CD14-positive monocyte (primary cell): ENCODE measurements around the gene ADPRM. TPM values are rescaled to one million over a fixed set of nuclear protein-coding genes. Genes with fewer than 3 reads are reported as not detected.

Experiments used
- DNase-seq, 3 donors: peaks; one replicate each; pipeline ENCODE4 v3.0.0-alpha.2; 2011 to 2022
- H2AFZ ChIP-seq: 2 replicates; pipeline ENCODE4 v1.6.0; 2012; ENCODE audit warnings: mild to moderate bottlenecking, low read depth, low read length, inconsistent platforms; ENCODE audit not compliant: insufficient read depth, poor library complexity, severe bottlenecking
- H3K27ac ChIP-seq, 2 donors: 1 replicate in 1 of 2; 2 replicates in 1 of 2; pipeline ENCODE4 v1.5.1; 2012 to 2013; ENCODE audit warnings: low read length in 2 of 2, control low read depth in 1 of 2, inconsistent platforms in 1 of 2, low read depth in 1 of 2, mild to moderate bottlenecking in 1 of 2
- H3K27me3 ChIP-seq, 2 donors: one replicate each; pipeline versions ENCODE4 v1.6.0 to v1.6.1; 2011 to 2013; ENCODE audit warnings: low read length in 2 of 2; ENCODE audit not compliant: control insufficient read depth in 2 of 2, insufficient read depth in 2 of 2
- H3K36me3 ChIP-seq, 2 donors: replicated peaks in 1 of 2; 1 replicate in 1 of 2; 2 replicates in 1 of 2; pipeline versions ENCODE4 v1.5.1 to v1.6.1; 2012 to 2013; ENCODE audit warnings: low read length in 2 of 2, control low read depth in 1 of 2, inconsistent platforms in 1 of 2, mild to moderate bottlenecking in 1 of 2; ENCODE audit not compliant: insufficient read depth in 2 of 2, control insufficient read depth in 1 of 2
- H3K4me1 ChIP-seq, 2 donors: 1 replicate in 1 of 2; 2 replicates in 1 of 2; pipeline versions ENCODE4 v1.5.1 to v1.6.1; 2012 to 2013; ENCODE audit warnings: low read length in 2 of 2, control low read depth in 1 of 2, inconsistent platforms in 1 of 2, mild to moderate bottlenecking in 1 of 2, moderate library complexity in 1 of 2; ENCODE audit not compliant: insufficient read depth in 2 of 2, control insufficient read depth in 1 of 2
- H3K4me2 ChIP-seq: replicated peaks from 2 replicates; pipeline ENCODE3; 2012; ENCODE audit warnings: low read length, moderate library complexity, mild to moderate bottlenecking; ENCODE audit not compliant: poor library complexity, severe bottlenecking; ENCODE audit errors: extremely low read depth
- H3K4me3 ChIP-seq, 3 experiments: fragments of 200-600 bp in 1 of 3; sonication (generic) in 1 of 3; replicated peaks in 1 of 3; 1 replicate in 2 of 3; 2 replicates in 1 of 3; pipeline ENCODE4 v1.5.1; 2011 to 2013; ENCODE audit warnings: low read length in 3 of 3, mild to moderate bottlenecking in 3 of 3, control low read depth in 2 of 3, low read depth in 2 of 3, inconsistent platforms in 1 of 3, moderate library complexity in 1 of 3
- H3K79me2 ChIP-seq: 2 replicates; pipeline ENCODE4 v1.6.0; 2012; ENCODE audit warnings: mild to moderate bottlenecking, control low read depth, inconsistent platforms, low read length, moderate library complexity; ENCODE audit not compliant: insufficient read depth
- H3K9ac ChIP-seq: 2 replicates; pipeline ENCODE4 v1.6.0; 2017; ENCODE audit warnings: low read length, mild to moderate bottlenecking; ENCODE audit not compliant: insufficient read depth, poor library complexity, severe bottlenecking
- H3K9me3 ChIP-seq, 2 donors: replicated peaks in 1 of 2; 1 replicate in 1 of 2; 2 replicates in 1 of 2; pipeline versions ENCODE4 v1.5.1 to v1.6.1; 2012 to 2013; ENCODE audit warnings: low read length in 2 of 2, control low read depth in 1 of 2; ENCODE audit not compliant: control insufficient read depth in 1 of 2, insufficient read depth in 1 of 2
- H4K20me1 ChIP-seq: 2 replicates; pipeline ENCODE4 v1.6.0; 2012; ENCODE audit warnings: mild to moderate bottlenecking, low read length, control low read depth, moderate library complexity; ENCODE audit not compliant: insufficient read depth
- H3K27ac Mint-ChIP-seq, 7 donors: one replicate each; pipeline ENCODE4 v1.8.0; 2020; ENCODE audit warnings: mild to moderate bottlenecking in 7 of 7, mixed read lengths in 7 of 7, moderate library complexity in 6 of 7, inconsistent platforms in 2 of 7
- H3K27me3 Mint-ChIP-seq, 3 donors: one replicate each; pipeline ENCODE4 v1.8.0; 2021 to 2022; ENCODE audit warnings: low read depth in 3 of 3, mild to moderate bottlenecking in 3 of 3, mixed read lengths in 3 of 3, moderate library complexity in 3 of 3, inconsistent platforms in 1 of 3
- H3K36me3 Mint-ChIP-seq, 2 donors: one replicate each; pipeline ENCODE4 v1.8.0; 2020; ENCODE audit warnings: mixed read lengths in 2 of 2, inconsistent platforms in 1 of 2, mild to moderate bottlenecking in 1 of 2
- H3K4me1 Mint-ChIP-seq: one replicate; pipeline ENCODE4 v1.8.0; 2020; ENCODE audit warnings: mild to moderate bottlenecking, mixed read lengths
- H3K4me3 Mint-ChIP-seq, 2 donors: one replicate each; pipeline ENCODE4 v1.8.0; 2020; ENCODE audit warnings: mild to moderate bottlenecking in 2 of 2, mixed read lengths in 2 of 2, moderate library complexity in 1 of 2
- H3K9me3 Mint-ChIP-seq, 7 donors: one replicate each; pipeline ENCODE4 v1.8.0; 2020 to 2022; ENCODE audit warnings: mixed read lengths in 7 of 7, mild to moderate bottlenecking in 6 of 7, moderate library complexity in 6 of 7, inconsistent platforms in 2 of 7
- WGBS: methylation state at CpG from one replicate; pipeline ENCODE4 v1.1.5; 2013; ENCODE audit warnings: missing lambda C conversion rate; ENCODE audit not compliant: insufficient coverage; 5-methylcytosine and 5-hydroxymethylcytosine counted together
- intact Hi-C, 2 donors: fragments of 100-400 bp; cut with micrococcal nuclease; formaldehyde crosslinking; loops; one replicate each; pipeline versions ENCODE4 v1.15.0 to v1.15.1; 2023
- polyA plus RNA-seq, 3 donors: library from polyadenylated mRNA; depleted of rRNA in 1 of 3; unstranded in 2 of 3; stranded (reverse) in 1 of 3; fragments of 300-500 nt in 2 of 3; fragments of >200 nt in 1 of 3; fragmentation: Illumina TruSeq in 2 of 3; gene quantifications; 1 replicate in 2 of 3; 2 replicates in 1 of 3; pipeline ENCODE4 v1.2.3, GENCODE V29; 2012 to 2021
- TF ChIP-seq, protein P1 (sequence below): fragments of 200-600 bp; IDR thresholded peaks from one replicate; pipeline ENCODE4 v1.8.0; 2022; ENCODE audit warnings: antibody characterized with exemption, mild to moderate bottlenecking

The ADPRM gene
- polyA plus RNA-seq, 3 donors, result 6.0 to 9.3 (median 7.5) TPM

DNA sequence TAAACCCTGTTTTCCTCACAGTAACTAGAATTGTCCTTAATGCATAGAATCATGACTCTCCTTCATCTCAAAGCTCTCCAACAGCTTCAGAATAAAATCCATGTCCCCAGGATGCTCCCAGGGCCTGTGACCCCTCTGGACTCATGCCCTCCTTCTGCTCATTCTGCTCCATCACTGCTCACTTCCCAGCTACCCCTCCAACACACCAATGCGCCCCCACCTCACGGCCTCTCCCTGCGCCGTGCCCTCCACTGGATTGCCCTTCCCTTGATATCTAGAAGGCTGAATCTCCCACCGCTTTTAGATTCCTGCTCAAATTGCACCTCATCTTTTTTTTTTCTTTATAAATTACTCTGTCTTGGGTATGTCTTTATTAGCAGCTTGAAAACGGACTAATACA is 45.0 kb downstream of the ADPRM start:
- Histone ChIP-seq H3K27ac (no peak overlapping the region), H3K4me2 (no peak overlapping the region), H3K4me3 (no peak overlapping the region), H2AFZ (no peak overlapping the region), H4K20me1 (no peaks in the 10 kb centered on the region), H3K9ac (no peak overlapping the region), H3K79me2 (no peaks in the 10 kb centered on the region), H3K4me1 (no peaks in the 10 kb centered on the region), H3K36me3 (no peaks in the 10 kb centered on the region), H3K9me3 (no peaks in the 10 kb centered on the region), H3K27me3 (no peaks in the 10 kb centered on the region)
- Mint-ChIP-seq H3K4me1 (no peaks in the 10 kb centered on the region), H3K4me3 (no peak overlapping the region), H3K27me3 (peaks cover 0 to 1% (median 1%) of the 10 kb centered on the region in 3 donors), H3K27ac (no peak overlapping the region), H3K36me3 (no peaks in the 10 kb centered on the region), H3K9me3 (peaks cover 0 to 1% (median 0%) of the 10 kb centered on the region in 7 donors)
- TF ChIP-seq, protein P1, sequence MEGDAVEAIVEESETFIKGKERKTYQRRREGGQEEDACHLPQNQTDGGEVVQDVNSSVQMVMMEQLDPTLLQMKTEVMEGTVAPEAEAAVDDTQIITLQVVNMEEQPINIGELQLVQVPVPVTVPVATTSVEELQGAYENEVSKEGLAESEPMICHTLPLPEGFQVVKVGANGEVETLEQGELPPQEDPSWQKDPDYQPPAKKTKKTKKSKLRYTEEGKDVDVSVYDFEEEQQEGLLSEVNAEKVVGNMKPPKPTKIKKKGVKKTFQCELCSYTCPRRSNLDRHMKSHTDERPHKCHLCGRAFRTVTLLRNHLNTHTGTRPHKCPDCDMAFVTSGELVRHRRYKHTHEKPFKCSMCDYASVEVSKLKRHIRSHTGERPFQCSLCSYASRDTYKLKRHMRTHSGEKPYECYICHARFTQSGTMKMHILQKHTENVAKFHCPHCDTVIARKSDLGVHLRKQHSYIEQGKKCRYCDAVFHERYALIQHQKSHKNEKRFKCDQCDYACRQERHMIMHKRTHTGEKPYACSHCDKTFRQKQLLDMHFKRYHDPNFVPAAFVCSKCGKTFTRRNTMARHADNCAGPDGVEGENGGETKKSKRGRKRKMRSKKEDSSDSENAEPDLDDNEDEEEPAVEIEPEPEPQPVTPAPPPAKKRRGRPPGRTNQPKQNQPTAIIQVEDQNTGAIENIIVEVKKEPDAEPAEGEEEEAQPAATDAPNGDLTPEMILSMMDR, result no peak
- intact Hi-C loops, result no loop called here
- 100% methylated on average over 2 of the region's 6 CpGs for WGBS
- no peak for DNase-seq

DNA sequence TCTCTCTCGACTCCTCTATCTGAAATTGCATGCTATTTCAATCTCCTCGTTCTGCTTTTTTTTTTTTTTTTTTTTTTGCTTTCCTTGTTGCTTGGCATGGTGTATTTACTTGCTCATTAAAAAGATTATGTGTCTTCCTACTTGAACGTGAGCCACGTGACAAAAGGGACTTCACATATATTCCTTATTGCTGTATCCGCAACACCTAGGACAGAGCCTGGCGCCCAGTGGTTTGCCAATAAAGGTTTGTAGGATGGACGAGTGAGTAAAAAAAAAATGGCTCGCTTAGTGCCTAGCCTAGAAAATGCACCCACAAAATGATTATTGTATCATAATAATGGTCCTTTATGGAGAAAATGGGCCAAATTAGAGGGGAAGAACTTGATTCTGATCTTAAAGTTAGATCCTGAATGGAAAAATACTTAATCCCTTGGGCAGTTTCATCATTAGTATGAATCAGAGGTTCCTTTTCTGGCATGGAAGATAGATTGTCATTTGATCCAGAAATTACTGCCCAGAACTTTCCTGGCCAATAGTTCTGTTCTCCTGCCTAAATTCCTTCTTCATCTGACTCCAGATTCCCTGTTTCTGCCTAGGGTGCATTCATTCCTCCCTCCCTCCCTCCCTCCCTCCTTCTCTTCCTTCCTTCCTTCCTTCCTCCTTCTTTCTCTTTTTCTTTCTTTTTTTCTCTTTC is 46.1 kb downstream of the ADPRM start:
- Histone ChIP-seq H4K20me1 (no peaks in the 10 kb centered on the region), H3K79me2 (no peaks in the 10 kb centered on the region), H3K9me3 (no peaks in the 10 kb centered on the region), H3K27me3 (no peaks in the 10 kb centered on the region), H3K36me3 (no peaks in the 10 kb centered on the region), H2AFZ (no peak overlapping the region), H3K27ac (no peak overlapping the region), H3K4me1 (no peaks in the 10 kb centered on the region), H3K9ac (no peak overlapping the region), H3K4me2 (no peak overlapping the region), H3K4me3 (no peak overlapping the region)
- no peak overlapping the region for H3K27ac Mint-ChIP-seq
- H3K36me3 Mint-ChIP-seq, result no peaks in the 10 kb centered on the region
- TF ChIP-seq, protein P1, result no peak
- intact Hi-C loops, result no loop called here
- DNase-seq, result no peak
- no peaks in the 10 kb centered on the region for H3K4me1 Mint-ChIP-seq
- peaks cover 0 to 1% (median 1%) of the 10 kb centered on the region in 3 donors for H3K27me3 Mint-ChIP-seq
- WGBS, result no CpG with 5 or more reads among the region's 8 CpGs
- peaks cover 0 to 1% (median 0%) of the 10 kb centered on the region in 7 donors for H3K9me3 Mint-ChIP-seq
- no peak overlapping the region for H3K4me3 Mint-ChIP-seq
